Activated CD4-positive, alpha-beta T cell treated with anti-CD3 and anti-CD28 coated beads for 4 hours (primary cell): Measurements from ENCODE around the gene C4orf54.

Experiments used
- DNase-seq, 2 donors: peaks; one replicate each; pipeline ENCODE4 v3.0.0-alpha.2; 2020

Gene C4orf54

DNA sequence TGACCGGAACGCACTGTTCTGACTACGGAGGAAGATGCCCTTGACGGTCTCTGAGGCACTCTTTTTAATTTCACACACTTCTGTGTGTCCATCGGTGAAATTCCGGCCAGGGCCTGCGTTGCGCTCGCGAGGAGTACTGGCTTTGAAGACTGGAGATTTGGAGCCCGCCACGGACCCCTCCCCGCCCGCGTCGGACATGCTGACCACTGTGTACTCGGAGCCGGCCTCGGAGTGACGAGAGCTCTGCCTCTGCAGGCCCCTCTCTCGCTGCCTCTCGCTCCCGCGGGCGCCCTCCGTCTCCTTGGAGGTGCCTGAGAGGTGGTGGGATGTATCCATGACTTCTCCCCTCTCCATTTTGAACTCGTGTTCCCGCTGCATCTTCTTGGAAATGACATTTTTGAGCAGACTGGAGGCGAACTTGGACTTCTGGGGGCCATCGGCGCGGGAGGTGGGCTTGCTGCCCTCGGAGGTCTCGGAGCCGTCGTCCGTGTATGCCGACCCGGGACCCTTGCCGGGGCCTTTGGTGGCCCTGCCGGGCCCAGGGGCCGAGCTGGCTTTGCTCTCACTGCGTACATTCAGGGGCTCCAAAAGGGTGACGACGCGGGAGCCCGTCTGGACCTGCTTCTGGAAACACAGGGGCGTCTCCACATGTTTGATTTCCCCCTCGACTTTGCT is 5.7 kb downstream of the C4orf54 start:
- DNase-seq, result no peak

- DNase-seq, result no peak
Observed at GRCh38 chr4:99651016-99651769, 6.4 kb downstream of the C4orf54 start.

- no peak for DNase-seq
Observed at GRCh38 chr4:99649778-99650177, 7.8 kb downstream of the C4orf54 start.

DNA sequence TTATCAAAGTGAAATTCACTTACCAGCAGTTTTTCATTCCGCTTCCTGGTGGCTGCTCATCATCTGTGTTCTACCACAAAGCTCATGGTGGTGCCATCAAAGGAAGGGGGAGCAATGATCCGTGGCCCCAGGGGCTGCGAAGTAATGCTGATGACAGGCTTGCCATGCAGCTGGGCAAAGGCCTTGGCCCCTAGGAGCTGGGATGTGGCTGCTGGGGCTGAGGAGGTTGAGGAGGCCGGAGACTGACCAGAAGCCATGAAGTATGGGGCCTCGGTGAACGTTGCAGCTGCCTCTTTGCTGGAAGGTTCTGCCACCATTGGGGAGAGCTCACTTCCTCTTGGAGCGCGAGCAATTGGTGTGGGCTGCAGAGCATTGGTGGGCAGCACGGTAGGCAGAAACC is 8.4 kb downstream of the C4orf54 start:
- no peak for DNase-seq

GRCh38 chr4:99648321-99648720 is 9.3 kb downstream of the C4orf54 start:
- DNase-seq, result no peak

- DNase-seq, result no peak
Observed at GRCh38 chr4:99647071-99647470, 10.6 kb downstream of the C4orf54 start.

DNA sequence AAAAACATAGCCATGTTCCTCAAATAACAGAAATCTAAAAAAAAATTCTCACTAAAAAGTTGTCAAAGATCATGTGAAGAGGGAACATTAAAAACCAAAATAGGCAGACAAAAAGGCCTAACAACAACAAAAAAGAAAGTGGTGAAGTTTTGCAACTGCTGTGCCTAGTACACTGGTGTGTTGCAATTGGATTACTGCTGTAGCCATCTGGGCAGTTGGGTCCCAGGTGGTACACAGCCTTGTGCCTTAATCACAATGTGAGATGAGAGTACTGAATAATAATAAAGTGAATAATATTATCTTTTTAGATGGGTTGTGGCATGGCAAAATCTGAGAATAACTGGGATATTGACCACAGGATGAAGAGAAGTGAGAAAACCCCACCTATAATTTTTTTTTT is 12.0 kb downstream of the C4orf54 start:
- DNase-seq, result no peak

- no peak for DNase-seq
Observed at GRCh38 chr4:99645036-99645435, 12.6 kb downstream of the C4orf54 start.

- no peak for DNase-seq
Observed at GRCh38 chr4:99644453-99644852, 13.2 kb downstream of the C4orf54 start.

DNA sequence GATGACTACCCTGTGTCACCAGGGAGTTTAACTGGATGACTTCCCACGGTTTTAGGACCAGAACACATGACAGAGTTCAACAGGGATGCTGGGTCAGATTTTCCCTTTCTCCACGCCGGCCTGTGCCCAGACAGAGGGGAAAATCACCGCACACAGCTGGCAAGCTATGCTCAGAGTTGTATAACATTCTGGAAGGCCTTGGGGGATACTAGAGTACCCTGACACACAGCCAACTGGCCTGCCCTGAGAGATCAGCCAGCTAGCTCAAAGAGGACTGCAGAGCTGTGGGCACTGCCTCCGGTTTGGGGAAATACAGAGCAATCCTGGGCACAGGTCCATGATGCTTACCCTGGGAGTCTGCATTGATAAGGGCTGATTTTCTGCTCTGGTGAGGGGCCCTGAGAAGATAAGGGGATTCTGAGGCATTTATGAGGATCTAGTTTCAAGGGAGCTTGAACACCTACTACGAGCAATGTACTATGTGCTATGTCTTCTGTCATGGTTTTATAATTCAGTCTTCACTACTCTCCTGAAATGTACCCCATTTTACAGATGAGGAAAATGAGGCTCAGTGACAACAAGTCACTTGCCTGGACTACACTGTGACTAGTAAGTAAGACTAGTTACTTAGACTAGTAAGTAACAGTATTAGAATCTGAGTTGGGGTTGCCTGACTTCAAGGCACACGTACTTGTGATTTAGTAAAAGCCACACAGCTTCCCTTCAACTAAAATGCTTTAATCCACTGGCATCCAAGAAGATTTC is 14.7 kb downstream of the C4orf54 start:
- no peak for DNase-seq

GRCh38 chr4:99640676-99641075 is 17.0 kb downstream of the C4orf54 start:
- no peak for DNase-seq

- no peak for DNase-seq
Observed at GRCh38 chr4:99637174-99637573, 20.5 kb downstream of the C4orf54 start.

DNA sequence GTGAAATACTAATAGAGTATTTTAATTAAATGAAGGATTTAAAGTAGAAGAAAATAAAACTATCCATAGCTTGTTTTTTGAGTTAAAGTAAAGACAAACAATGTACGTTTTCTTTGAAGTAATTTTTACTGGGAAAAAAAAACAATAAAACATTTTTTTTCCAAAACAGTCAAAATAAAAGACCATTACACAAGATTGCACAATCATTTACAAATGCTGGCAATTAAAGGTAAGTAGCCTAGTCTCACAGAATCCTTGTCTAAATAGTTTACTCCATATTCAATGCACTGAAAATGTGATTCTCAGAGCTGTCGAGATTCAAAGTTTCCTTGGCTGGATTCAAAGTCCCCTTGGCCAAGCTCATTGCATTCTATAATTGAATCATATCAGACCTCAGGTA is 21.2 kb downstream of the C4orf54 start:
- no peak for DNase-seq

GRCh38 chr4:99635601-99636000 is 22.0 kb downstream of the C4orf54 start:
- no peak for DNase-seq

DNA sequence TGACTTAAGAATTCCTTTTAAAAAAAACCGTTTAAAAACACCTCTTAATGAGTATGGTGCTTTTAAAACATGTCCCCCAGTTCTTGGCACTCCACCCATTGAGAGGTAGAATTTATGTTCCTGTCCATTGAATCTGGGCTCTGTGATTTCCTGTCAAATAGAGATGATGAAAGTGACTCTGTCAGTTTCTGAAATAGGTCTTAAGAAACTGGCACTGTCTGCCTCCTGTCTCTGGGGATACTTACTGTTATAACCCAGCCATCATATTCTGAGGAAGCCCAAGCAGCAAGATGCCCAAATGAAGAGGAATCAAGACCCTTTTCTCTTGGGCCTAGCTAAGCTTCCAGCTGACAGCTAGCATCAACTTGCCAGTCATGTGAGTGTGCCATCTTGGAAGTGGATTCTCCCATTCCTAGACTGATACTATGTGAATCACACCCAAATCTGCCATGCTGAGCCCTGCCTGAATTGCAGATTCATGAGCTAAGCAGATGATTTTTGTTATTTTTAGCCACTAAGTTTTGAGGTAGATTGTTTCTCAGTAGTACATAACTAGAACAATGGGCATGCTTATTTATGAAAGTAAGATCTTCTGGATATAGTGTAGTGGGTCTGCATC is 22.8 kb downstream of the C4orf54 start:
- DNase-seq, result no peak

GRCh38 chr4:99633772-99634171 is 23.9 kb downstream of the C4orf54 start:
- DNase-seq, result no peak

GRCh38 chr4:99630857-99631360 is 26.7 kb downstream of the C4orf54 start:
- DNase-seq, result no peak

- no peak for DNase-seq
Observed at GRCh38 chr4:99629962-99630554, 27.6 kb downstream of the C4orf54 start.

- DNase-seq, result no peak
Observed at GRCh38 chr4:99628040-99628439, 29.6 kb downstream of the C4orf54 start.

DNA sequence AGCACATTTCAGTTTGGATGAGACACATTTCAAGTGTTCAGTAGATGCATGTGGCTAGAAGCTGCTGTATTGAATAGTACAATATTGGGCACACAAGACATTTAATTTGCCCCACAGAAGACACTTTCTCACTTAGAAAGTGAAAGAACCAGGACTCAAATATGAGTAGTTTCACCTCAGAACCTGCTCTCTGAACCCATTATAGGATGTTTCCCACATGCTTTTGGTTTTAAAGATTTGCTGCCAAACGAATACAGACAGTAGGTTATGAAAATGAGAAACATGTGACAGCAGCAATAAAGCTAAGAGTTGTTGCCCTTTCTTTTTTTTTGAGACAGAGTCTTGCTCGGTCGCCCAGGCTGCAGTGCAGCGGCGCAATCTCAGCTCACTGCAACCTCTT is 32.3 kb downstream of the C4orf54 start:
- no peak for DNase-seq

DNA sequence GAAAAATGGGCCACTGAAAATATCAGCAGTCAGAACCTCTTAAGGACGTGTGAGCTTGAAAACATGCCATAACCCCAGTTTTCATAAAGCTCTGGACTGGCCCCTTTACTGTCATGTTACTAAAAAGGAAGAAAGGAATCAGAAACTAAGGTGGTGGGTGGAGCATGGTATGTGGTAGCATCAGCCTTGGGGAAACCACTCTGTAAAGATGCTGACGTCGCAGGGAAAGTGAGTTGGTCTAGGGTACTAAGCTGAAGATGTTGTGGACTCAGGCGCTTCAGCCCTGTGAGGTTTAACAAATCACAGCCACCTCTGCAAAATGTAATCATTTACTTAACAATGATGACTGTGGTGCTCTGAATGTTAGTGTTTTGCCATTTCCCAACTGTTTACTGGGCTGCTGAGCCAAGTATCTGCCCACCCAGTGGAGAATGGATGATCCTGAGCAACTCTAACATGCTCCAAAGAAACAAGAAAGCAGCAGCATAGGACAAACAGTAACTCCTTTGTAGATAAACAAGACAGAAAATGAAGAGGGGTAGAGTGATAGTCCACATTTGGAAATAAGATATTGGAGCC is 33.4 kb downstream of the C4orf54 start:
- no peak for DNase-seq

DNA sequence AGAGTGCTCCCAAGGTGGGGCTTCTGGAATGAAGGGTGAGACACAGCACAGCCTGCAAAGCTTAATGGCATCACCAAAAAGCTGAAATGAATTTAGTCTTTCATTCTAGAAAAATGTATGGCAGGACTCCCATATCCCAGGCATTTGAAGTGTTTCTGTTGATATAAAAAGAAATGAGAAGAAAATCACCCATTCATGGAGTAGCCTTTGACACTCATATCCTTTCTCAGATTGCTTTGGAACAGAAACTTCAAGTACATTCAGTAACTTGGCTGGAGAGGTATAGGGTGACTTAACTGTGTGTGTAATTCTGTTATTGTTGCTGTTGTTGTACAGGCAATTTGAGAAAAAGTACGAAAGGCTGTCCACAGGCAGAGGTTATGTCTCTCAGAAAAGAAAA is 35.3 kb downstream of the C4orf54 start:
- DNase-seq, result no peak
